Measurements from ENCODE around the gene GPRIN1.
"Not testable (repeated sequence)": the region's sequence is repeated elsewhere in the genome, so short reads cannot be mapped to it uniquely, and the experiment has no call there.

GPRIN1 gene

DNA sequence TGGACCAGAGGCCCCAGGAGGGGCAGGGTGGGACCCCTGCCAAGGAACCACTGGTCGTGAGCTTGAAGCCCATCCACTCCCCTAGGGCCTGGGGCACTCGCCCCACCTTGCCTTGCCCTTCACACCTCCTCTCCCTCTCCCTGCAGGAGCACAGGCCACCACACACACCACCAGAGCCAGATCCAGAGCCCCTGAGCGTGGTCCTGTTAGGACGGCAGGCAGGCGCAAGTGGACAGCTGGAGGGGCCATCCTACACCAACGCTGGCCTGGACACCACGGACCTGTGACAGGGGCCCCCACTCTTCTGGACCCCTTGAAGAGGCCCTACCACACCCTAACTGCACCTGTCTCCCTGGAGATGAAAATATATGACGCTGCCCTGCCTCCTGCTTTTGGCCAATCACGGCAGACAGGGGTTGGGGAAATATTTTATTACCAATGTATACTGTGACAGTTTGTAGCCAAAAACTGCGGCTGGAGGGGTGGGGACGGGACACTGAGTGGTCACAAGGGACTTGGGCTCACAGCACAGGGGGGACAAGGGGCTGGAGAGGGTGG, 14.5 kb downstream of the GPRIN1 start:
- DNase-seq: no peak

DNA sequence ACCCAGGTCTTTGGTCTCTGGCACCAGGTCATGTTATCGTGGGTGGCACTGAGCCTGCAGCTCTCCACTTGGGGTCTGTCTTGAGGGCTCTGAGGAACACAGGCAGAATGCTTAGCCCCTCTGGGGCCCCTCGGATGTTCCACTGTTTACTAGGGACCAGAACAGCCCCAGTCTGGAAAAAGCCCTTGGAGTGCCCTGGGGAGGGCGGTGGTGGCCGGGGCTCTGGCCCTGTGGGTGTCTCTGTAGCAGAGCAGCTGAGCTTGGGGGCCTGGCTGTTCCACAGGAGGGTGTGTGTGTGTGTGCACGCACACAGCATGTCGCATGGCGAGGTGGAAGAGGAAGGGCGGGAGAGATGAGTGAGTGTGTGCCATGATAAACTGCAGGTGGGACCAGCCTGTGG, 15.4 kb downstream of the GPRIN1 start:
- DNase-seq: no peak

DNA sequence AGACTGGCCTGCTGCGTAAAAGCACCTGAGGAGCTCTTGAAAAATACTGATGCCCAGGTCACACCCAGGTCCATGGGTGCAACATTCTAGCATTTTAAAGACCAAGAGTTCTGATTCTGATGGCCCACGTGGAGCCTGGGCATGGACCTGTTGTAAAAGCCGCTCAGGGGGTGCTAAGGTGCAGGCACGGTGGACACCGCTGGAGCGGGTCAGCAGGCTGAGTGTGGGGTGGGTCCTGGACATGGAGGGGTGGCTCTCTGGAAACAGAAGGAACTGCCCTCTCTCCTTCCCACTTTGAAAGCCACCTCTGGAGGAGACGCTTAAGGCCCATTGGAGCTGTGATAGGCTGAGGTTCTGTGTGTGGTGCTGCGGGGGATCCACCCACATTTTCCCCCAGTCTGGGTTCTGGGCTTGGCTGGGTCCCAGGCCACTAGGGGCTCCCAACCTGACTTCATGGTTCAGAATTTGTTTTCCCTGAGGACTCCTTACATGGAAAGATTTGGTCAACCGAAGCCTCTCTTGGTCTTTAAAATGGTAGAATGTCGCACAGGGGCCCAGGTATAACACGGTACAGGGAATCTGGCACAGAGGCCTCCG, 16.6 kb downstream of the GPRIN1 start:
- no peak for DNase-seq

DNA sequence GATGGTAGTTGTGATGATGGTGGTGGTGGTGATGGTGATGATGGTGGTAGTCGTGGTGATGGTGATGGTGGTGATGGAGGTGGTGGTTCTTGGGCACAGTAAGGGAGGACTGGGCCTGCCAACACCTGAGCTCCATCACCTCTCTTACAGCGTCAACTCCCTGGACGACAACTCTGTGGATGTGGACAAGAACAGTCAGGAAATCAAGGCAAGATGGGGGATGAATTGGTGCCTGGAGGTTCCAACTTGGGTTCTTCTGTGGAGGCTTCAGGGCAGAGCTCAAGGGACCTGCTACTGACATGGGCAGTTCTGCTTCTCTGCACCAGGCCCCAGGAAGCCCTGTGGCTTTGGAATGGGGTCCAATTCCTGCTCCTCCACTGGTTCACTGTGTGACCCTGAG, 17.4 kb downstream of the GPRIN1 start:
- no peak for DNase-seq

DNA sequence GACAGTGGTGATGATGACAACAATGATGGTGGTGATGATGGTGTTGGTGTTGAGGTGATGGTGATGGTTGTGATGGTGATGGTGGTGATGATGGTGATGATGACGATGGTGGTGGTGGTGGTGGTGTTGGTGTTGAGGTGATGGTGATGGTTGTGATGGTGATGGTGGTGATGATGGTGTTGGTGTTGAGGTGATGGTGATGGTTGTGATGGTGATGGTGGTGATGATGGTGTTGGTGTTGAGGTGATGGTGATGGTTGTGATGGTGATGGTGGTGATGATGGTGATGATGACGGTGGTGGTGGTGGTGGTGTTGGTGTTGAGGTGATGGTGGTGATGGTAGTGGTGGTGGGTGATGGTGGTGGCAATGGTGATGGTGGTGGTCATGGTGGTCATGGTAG, 18.3 kb downstream of the GPRIN1 start:
- not testable (repeated sequence) for DNase-seq

DNA sequence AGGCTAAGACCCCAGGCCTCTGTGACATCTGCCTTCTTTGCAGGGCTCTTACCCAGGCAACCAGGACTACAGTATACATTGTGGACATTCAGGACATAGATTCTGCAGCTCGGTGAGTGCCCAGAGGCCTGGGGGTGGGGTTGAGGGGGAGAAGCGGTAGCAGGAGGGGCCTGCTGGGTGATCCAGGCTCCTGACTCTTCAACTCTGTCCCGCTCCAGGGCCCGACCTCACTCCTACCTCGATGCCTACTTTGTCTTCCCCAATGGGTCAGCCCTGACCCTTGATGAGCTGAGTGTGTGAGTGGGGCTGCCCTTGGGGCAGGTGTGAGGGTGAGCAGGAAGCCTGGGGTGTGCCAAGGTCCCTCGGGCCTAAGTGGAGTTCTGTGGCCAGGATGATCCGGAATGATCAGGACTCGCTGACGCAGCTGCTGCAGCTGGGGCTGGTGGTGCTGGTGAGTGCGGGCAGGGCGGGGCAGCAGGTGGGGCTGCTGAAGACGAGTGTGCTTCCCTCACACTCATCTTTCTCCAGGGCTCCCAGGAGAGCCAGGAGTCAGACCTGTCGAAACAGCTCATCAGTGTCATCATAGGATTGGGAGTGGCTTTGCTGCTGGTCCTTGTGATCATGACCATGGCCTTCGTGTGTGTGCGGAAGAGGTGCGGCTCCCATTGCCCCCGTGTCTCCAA, 19.8 kb downstream of the GPRIN1 start:
- no peak for DNase-seq

DNA sequence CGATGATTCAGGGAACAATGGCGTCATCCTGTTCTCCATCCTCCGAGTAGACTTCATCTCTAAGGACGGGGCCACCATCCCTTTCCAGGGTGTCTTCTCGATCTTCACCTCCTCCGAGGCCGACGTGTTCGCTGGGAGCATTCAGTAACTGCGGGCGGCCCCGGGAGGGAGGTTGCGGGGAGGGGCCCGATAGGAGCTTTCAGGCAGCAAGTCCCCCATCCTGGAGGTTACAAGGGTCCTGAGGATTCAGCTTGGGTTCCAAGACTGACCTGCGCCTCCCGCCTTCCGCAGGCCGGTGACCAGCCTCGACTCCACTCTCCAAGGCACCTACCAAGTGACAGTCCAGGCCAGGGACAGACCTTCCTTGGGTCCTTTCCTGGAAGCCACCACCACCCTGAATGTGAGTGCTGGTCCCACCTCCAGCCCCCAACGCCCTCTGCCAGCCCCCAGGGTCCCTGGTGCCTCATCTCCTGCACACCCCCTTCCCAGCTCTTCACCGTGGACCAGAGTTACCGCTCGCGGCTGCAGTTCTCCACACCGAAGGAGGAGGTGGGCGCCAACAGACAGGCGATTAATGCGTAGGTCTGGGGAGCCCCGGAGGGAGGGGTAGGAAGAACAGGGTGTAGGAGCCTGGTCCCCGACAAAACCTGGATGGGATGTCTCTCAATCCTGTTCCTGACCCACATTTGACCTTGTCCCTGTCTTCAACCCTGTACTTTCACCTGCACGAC, 20.8 kb downstream of the GPRIN1 start:
- no peak for DNase-seq

DNA sequence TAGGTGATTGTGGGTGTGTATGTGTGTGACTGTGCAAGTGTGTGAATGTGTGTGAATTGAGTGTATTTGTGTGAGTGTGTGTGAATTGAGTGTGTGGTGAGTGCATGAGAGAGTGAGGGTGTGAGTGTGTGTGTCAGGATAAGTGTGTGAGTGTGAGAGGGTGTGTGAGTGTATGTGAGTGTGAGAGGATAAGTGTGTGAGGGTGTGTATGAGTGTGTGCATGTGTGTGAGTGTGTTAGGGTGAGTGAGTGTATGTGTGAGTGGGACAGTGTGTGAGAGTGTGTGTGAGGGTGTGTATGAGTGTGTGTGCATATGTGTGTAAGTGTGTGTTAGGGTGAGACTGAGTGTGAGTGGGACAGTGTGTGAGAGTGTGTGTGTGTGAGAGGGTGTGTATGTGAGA, 21.7 kb downstream of the GPRIN1 start:
- no peak for DNase-seq

DNA sequence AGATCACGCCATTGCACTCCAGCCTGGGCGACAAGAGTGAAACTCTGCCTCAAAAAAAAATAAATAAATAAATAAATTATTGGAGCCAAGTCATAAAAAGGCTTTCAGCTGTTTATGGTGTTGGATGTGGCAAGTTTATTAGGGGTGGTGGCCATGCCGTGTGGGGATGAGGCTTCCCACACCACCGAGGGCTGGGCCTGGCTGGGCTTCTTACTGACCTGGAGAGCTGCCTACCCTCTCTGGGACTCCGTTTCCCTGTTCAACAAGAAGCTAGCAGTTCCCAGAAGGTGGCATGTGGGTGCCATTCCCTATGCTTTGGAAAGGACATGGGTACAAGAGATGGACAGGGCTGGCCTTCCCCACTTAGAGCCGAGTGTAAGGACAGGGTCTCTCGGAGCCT, 22.6 kb downstream of the GPRIN1 start:
- DNase-seq: no peak

DNA sequence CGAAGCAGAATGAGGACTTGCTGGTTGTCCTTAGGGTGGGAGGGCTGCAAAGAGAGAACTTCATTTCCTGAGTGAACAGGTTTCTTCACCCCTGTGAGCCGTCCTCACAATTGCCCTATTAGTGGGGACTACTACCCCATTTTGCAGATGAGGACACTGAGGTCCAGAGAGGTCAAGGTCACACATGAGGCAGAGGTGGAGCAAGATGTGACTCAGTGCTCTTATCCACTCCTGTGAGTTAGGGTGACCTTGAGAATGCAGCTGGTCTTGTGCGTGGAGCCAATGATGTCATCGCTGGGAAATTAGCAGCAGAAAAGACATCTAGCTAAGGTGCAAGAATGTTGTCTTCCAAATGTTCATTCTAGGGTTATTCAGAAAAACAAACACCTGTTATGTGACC, 26.9 kb downstream of the GPRIN1 start:
- no peak for DNase-seq

DNA sequence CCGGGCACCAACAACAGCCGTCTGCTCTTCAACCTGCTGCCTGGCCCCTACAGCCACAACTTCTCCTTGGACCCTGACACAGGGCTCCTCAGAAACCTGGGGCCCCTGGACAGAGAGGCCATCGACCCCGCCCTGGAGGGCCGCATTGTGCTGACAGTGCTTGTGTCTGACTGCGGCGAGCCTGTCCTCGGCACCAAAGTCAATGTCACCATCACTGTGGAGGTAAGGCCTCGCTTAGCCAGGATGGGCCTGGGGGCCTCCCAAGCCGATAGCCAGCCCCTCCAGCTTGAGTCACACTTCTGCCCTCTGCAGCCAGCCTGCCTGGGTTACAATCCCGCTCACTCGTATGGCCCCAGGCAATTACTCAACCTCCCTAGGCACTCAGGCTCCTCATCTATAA, 28.6 kb downstream of the GPRIN1 start:
- no peak for DNase-seq

DNA sequence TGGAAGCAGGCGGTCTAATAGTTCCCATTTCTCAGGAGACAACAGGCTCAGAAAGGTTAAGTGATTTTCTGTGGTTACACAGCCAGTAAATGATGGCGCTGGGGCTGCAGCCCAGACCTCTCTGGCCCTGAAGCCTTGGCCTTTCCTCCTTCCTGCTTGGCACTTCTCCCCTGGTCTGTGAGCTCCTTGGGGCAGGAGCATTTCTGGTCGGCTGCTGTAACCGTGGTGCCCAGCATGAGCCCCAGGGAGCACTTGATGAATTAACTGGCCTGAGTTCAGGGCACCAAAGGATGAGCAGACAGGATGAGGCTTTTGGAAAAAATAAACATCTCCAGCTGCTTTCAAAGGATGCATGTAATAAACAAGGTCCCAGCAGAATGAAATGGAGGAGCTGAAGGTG, 30.6 kb downstream of the GPRIN1 start:
- no peak for DNase-seq

DNA sequence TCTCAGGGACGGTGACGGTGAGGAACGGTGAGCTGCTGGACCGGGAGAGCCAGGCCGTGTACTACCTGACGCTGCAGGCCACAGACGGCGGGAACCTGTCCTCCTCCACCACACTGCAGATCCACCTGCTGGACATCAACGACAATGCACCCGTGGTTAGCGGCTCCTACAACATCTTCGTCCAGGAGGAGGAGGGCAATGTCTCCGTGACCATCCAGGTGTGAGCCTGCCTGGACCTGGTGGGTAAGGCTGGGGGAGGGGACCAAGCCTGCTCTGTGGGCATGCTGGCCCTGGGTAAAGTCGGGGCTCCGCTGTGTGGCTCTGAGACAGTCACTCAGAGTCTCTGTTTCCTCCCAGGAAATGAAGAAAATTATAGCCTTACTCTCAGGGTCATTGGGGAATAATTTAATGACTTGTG, 31.6 kb downstream of the GPRIN1 start:
- peak; percentile 35 for DNase-seq

DNA sequence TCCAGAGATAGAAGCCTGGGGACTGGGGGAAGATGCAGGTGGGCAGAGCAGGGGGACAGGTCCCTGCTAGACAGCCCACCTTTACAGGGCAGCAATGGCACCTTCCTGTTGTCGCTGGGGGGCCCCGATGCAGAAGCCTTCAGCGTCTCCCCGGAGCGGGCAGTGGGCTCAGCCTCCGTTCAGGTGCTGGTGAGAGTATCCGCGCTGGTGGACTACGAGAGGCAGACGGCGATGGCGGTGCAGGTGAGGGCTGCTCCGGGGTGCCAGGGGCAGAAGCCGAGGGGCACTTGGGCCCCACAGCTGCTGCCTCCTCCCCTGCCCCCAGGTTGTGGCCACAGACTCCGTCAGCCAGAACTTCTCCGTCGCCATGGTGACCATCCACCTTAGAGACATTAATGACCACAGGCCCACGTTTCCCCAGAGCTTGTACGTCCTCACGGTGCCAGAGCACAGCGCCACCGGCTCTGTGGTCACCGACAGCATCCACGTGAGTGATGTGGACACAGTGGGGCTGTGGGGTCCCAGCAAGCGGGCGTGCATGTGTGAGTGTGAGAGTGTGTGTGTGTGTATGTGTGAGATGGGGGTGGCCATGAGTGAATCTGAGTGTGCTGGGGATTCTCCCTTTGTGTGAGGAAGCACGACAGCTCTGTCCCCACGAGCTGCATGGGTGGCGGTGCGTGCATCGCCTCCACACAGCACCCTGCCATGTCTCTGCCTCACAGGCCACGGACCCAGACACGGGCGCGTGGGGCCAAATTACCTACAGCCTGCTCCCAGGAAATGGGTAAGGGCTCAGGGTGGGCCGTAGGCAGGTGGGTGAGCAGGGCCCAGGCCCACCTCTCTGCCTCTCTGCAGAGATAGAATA, 32.4 kb downstream of the GPRIN1 start:
- DNase-seq: no peak

DNA sequence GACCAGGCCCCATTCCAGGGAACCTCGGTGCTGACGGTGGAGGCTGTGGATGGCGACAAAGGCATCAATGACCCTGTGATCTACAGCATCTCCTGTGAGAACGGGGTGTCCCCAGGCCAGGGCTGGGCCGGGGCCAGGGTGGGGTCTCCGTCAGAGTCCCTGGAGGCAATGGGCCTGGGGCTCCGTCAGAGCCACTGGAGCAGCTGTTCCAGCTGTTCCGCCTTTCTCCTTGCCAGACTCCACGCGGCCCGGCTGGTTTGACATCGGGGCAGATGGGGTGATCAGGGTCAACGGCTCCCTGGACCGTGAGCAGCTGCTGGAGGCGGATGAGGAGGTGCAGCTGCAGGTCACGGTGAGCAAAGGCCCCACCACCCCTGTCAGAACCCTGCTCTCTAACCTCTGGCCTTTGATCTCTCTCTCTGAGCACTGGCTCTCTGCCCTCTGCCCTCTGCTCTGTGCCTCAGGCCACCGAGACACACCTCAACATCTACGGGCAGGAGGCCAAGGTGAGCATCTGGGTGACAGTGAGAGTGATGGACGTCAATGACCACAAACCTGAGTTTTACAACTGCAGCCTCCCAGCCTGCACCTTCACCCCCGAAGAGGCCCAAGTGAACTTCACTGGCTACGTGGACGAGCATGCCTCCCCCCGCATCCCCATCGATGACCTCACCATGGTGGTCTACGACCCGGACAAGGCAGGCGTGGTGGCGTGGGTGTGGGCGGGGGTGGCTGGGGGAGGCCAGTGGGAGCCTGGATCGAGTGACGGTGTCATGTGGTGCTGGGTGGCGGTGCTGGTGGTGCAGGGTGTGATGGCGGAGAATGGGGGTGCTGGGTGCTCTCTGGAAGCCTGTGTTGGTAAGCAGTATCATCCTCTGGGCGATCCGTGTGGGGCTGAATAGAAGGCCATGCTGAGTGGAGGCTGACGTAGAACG, 34.2 kb downstream of the GPRIN1 start:
- no peak for DNase-seq

DNA sequence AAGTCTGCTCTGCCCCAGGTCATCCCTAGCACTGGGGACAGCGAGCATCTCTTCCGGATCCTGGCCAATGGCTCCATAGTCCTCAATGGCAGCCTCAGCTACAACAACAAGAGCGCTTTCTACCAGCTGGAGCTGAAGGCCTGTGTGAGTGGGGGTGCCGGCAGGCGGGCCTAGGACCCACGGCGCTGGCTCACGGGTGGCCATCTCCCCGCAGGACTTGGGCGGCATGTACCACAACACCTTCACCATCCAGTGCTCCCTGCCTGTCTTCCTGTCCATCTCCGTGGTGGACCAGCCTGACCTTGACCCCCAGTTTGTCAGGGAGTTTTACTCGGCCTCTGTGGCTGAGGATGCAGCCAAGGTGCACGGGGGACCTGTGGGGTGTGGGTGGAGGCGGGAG, 34.9 kb downstream of the GPRIN1 start:
- DNase-seq: no peak

DNA sequence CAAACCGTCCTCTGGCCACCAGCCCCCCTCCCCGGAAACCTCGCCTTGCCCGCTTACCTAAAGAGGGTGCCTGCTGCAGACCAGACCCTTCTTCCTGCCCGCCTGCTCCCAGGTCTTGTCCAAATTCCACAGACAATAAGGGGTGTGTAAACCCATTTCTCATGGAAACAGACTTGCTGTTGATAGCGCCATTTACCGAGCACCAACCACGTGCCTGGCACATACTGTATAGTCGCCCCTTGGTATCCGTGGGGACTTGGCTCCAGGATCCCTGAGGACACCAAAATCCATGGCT, 35.7 kb downstream of the GPRIN1 start:
- no peak for DNase-seq

DNA sequence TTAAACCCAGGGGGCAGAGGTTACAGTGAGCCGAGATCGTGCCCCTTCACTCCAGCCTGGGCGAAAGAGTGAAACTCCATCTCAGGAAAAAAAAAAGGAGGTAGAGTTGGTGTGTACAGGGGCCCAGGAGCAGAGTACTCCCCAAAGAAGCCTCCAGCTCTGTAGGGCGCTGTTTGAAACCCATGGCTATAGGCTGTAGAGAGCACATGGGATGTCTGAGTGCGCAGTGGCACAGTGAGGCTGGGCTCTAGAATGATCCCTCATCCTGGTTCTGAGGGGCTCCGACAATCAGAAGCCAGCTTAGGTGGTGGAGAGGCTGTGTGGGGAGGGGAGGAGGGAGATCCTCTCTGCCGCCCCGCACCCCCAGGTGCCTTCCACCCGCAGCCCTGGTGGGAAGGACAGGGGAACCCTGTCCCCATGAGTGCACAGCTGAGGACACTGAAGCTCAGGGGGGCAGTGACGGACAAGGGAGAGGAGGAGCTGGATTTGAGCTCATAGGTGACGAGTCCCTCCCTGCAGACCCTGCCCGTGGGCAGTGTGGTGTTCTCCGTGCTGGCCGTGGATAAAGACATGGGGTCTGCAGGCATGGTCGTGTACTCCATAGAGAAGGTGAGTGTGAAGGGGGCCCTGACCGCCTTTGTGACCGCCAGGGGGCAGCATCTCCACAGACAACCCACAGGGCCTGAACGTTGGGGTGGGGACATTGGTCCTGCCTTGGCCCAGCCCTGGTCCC, 36.2 kb downstream of the GPRIN1 start:
- no peak for DNase-seq

DNA sequence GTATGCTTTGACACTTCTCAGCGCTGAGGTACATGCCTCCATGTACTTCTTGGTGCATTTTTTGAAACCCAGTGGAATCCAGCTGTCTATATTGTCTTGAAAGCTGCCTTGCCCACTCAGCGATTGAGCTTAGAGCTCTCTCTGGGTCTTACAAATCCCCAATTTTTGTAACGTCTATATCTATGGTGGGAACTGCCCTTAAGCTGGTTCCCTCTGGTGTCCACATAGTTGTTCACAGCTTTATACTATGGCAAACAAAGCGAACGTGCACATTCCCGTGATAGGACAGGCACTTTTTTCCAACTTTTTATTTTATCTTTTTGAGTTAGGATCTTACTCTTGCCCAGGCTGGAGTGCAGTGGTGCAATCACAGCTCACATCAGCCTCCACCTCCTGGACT, 39.9 kb downstream of the GPRIN1 start:
- DNase-seq: no peak

DNA sequence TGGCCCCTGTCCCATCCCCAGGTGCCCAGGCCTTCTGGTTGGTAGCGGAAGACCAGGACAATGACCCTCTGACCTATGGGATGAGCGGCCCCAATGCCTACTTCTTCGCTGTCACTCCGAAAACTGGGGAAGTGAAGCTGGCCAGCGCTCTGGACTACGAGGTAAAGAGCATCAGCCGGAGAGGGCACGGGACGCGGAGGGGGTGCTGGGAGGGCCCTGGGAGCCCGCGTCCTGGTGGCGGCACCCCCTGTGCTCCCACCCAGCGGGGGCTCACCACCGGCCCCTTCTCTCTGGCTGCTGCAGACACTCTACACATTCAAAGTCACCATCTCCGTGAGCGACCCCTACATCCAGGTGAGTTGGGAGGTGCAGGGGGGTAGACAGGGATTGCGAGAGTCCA, 41.3 kb downstream of the GPRIN1 start:
- no peak for DNase-seq

DNA sequence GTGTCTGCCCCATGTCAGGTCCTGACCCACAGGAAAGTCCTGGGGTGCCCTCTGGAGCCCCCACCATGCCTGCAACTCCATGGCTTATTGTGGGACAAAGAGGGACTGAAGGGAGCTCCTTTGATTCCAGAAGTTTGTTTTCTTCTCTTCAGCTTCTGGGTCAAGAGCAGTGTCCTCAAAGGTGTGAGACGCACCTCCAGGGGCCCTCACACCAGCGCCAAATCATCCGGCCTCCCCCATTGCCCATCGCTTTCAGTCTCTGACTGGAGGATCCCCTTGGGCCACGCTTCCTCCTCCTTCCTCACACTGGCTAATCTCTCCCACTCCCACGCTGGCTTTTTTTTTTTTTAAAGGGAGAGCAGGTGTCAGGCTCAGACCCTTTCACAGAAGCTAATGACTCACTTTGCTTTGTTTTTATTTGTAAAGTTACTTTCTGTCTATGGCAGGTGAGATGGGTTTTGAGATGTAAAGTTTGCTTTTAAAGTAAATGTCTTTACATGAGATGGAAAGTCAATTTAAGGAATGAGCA, 44.1 kb downstream of the GPRIN1 start:
- DNase-seq: no peak
